ENCODE results near the gene RNF207.

DNA sequence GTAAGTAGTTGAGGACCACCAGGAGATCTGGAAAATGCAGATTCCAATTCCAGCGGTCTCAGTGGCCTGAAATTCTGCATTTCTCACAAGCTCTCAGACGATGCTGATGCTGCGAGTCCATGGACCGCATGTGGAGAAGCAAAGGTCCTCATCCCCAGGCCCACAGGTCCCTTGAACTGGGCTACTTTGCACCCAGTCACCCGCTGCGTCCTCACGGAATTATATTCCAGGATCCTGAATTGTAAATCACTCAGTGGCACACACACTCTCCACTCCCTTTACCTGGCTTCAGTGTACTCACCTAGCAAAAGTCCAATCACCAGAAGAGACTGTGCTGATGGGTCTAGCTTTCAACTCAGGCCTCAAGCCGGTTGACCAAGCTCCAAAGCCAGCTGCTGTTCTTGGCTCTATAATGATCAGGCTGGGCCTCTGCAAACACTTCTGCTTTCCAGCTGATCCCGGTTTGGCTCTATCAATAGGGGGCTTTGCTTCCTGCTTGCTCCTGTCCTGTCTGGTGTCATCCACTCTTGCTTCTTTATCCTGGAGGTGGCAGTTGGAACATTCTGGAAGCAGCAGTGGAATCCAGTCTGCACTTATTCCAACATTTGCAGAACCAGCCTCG, 5.6 kb upstream of the RNF207 start:
- TF ChIP-seq, protein P1, sequence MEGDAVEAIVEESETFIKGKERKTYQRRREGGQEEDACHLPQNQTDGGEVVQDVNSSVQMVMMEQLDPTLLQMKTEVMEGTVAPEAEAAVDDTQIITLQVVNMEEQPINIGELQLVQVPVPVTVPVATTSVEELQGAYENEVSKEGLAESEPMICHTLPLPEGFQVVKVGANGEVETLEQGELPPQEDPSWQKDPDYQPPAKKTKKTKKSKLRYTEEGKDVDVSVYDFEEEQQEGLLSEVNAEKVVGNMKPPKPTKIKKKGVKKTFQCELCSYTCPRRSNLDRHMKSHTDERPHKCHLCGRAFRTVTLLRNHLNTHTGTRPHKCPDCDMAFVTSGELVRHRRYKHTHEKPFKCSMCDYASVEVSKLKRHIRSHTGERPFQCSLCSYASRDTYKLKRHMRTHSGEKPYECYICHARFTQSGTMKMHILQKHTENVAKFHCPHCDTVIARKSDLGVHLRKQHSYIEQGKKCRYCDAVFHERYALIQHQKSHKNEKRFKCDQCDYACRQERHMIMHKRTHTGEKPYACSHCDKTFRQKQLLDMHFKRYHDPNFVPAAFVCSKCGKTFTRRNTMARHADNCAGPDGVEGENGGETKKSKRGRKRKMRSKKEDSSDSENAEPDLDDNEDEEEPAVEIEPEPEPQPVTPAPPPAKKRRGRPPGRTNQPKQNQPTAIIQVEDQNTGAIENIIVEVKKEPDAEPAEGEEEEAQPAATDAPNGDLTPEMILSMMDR (IDR thresholded peaks at IDR 0.05; ENCODE audit: insufficient read depth, low read length, poor library complexity, severe bottlenecking), result no peak
- TF ChIP-seq EZH2phosphoT487 (conservative IDR thresholded peaks at IDR 0.05; ENCODE audit: low read length), result no peak

All from SU-DHL-6 (cell line).